Heart left ventricle (tissue), 16 donors: ENCODE measurements around the gene ZDHHC14. TPM values are rescaled to one million over a fixed set of nuclear protein-coding genes. Genes with fewer than 3 reads are reported as not detected.

ENCODE experiments used
- ATAC-seq, 4 donors: fragments of 200-7000 bp; cut with Tn5 transposase; one replicate each; pipeline ENCODE4 v1.9.1; 2020 to 2022; ENCODE audit warnings: moderate library complexity in 4 of 4, mild to moderate bottlenecking in 3 of 4, moderate number of reproducible peaks in 1 of 4
- DNase-seq, 5 donors: peaks; one replicate each; pipeline ENCODE4 v3.0.0-alpha.2; 2020
- H3K27ac ChIP-seq, 12 donors: fragments of 200-600 bp; sonication (generic) in 4 of 12; one replicate each; pipeline versions ENCODE4 v1.5.0 to v1.8.0; 2016 to 2022; ENCODE audit warnings: mild to moderate bottlenecking in 2 of 12
- H3K27me3 ChIP-seq, 9 donors: fragments of 200-600 bp; sonication (generic) in 2 of 9; one replicate each; pipeline versions ENCODE4 v1.5.1 to v1.8.0; 2016 to 2022; ENCODE audit warnings: mild to moderate bottlenecking in 3 of 9
- H3K36me3 ChIP-seq, 9 donors: fragments of 200-600 bp; sonication (generic) in 2 of 9; one replicate each; pipeline versions ENCODE4 v1.5.0 to v1.8.0; 2018 to 2022; ENCODE audit warnings: mild to moderate bottlenecking in 2 of 9
- H3K4me1 ChIP-seq, 12 donors: fragments of 200-600 bp; sonication (generic) in 4 of 12; one replicate each; pipeline versions ENCODE4 v1.5.0 to v1.8.0; 2016 to 2022; ENCODE audit warnings: mild to moderate bottlenecking in 3 of 12
- H3K4me3 ChIP-seq, 12 donors: fragments of 200-600 bp; sonication (generic) in 4 of 12; one replicate each; pipeline versions ENCODE4 v1.5.0 to v1.8.0; 2017 to 2022; ENCODE audit warnings: mild to moderate bottlenecking in 9 of 12, moderate library complexity in 4 of 12
- H3K9me3 ChIP-seq, 12 donors: fragments of 200-600 bp; sonication (generic) in 4 of 12; one replicate each; pipeline versions ENCODE4 v1.5.0 to v1.8.0; 2016 to 2022; ENCODE audit warnings: mild to moderate bottlenecking in 1 of 12
- POLR2A ChIP-seq, 2 donors: fragments of 450-650 bp; IDR thresholded peaks; one replicate each; pipeline ENCODE4 v1.6.1; 2017; ENCODE audit warnings: antibody characterized with exemption in 2 of 2, mild to moderate bottlenecking in 2 of 2, moderate library complexity in 2 of 2
- WGBS, 4 donors: extraction: QIAGEN DNeasy Blood & Tissue Kit in 2 of 4; methylation state at CpG; one replicate each; pipeline versions ENCODE4 v1.1.5 to v1.1.7; 2013 to 2018; 5-methylcytosine and 5-hydroxymethylcytosine counted together
- intact Hi-C, 10 donors: fragments of 100-400 bp; cut with DNase I; formaldehyde crosslinking; loops; one replicate each; pipeline versions ENCODE4 v1.11.1 to v1.14.2; 2022
- polyA plus RNA-seq, 2 donors: library from polyadenylated mRNA; stranded (reverse); fragments of 200-250 nt; gene quantifications; one replicate each; pipeline ENCODE4 v1.2.3, GENCODE V29; 2013
- total RNA-seq, 9 donors: library from RNA; depleted of rRNA in 2 of 9; stranded (reverse); fragments of >200 nt in 2 of 9; fragmentation: NEBNext Ultra II Directional in 3 of 9; extraction: Animal tissue kit (Norgen Biotek cat#: 25700) in 3 of 9; gene quantifications; one replicate each; pipeline versions ENCODE4 v1.1.0 to v1.2.4, GENCODE V29; 2016 to 2023
- TF ChIP-seq, protein P1 (sequence below), 12 donors: fragments of 200-600 bp; sonication (generic) in 4 of 12; IDR thresholded peaks; one replicate each; pipeline versions ENCODE4 v1.5.0 to v1.8.0; 2018 to 2022; ENCODE audit warnings: antibody characterized with exemption in 12 of 12, mild to moderate bottlenecking in 5 of 12
- donor health status: ischemic (EF 13 %, LVEDD 7.1; RV severe dilation, severe dysfunction).
- donor health status: healthy with polysubstance abuse.
- donor health status: DM: no; HTN: yes; CAD: no.
- donor health status: DM: no; HTN: no; CAD: no.
- donor health status: ischemic (EF 25% LVEDD 6.9; RV normal size, moderate dysfunction).
- donor health status: ischemic (EF 25% LVEDD 5.7; RV mildly dilated, moderate dysfunction).
- donor health status: healthy.
- donor health status: DM: yes; HTN: yes; CAD: no.
- donor health status: ischemic (EF 35%, LVEDD 5.7; RV mildly dilated, moderate dysfunction).
- donor health status: nonischemic (EF 11% LVEDD 7.7; RV severe dilation, severe dysfunction).
- donor health status: DM: yes; HTN: yes; CAD: no.
- donor health status: PGD.
- donor health status: ischemic (EF 29% LVEDD 5.4; RV normal size, mild dysfunction).
- donor health status: nonischemic (EF 23%, LVEDD 6.1; RV moderate dilation, normal function).

ZDHHC14 gene
- total and polyA plus RNA-seq, 11 donors, result 7.0 to 25.8 (median 15.4) TPM

DNA sequence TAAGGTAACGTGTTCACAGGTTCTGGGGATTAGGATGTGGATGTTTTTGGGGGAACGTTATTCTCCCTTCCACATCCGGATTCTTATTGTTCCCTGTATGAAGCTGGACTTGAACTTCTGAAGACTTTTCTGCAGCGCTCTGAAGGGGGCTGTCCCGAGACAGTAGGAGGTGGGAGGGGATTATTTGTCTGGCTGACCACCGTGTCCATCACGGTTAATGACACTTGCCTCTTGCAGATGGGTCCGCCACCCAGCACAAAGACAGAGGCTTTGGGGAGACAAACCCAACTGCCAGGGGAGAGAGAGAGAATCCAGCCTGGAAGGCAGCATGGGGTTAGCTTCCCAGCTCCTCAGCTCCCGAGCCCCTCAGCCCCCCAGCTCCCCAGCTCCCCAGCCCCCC lies 16.7 kb downstream of the ZDHHC14 start:
- no peak for ATAC-seq
- peaks cover 0 to 6% (median 0%) of the 10 kb centered on the region in 9 donors for H3K36me3 ChIP-seq
- TF ChIP-seq, protein P1, sequence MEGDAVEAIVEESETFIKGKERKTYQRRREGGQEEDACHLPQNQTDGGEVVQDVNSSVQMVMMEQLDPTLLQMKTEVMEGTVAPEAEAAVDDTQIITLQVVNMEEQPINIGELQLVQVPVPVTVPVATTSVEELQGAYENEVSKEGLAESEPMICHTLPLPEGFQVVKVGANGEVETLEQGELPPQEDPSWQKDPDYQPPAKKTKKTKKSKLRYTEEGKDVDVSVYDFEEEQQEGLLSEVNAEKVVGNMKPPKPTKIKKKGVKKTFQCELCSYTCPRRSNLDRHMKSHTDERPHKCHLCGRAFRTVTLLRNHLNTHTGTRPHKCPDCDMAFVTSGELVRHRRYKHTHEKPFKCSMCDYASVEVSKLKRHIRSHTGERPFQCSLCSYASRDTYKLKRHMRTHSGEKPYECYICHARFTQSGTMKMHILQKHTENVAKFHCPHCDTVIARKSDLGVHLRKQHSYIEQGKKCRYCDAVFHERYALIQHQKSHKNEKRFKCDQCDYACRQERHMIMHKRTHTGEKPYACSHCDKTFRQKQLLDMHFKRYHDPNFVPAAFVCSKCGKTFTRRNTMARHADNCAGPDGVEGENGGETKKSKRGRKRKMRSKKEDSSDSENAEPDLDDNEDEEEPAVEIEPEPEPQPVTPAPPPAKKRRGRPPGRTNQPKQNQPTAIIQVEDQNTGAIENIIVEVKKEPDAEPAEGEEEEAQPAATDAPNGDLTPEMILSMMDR (IDR thresholded peaks at IDR 0.05), result no peak
- no peak for TF ChIP-seq POLR2A (IDR thresholded peaks at IDR 0.05)

GRCh38 chr6:157398151-157398550 lies 17.2 kb downstream of the ZDHHC14 start:
- TF ChIP-seq, protein P1 (IDR thresholded peaks at IDR 0.05), result no peak
- TF ChIP-seq POLR2A (IDR thresholded peaks at IDR 0.05), result no peak
- H3K27me3 ChIP-seq, result no peaks in the 10 kb centered on the region
- no peak overlapping the region for H3K4me3 ChIP-seq
- intact Hi-C loops, result no loop called here
- no peaks in the 10 kb centered on the region for H3K9me3 ChIP-seq
- ATAC-seq (no peak), DNase-seq (no peak)
- no peak overlapping the region for H3K27ac ChIP-seq
- 44 to 71% (median 48%) methylated on average over 1 to 2 of the region's 2 CpGs; no CpG with 5 or more reads in 1 of the 4 donors for WGBS, 4 donors
- H3K36me3 ChIP-seq, result peaks cover 0 to 6% (median 0%) of the 10 kb centered on the region in 9 donors
- H3K4me1 ChIP-seq, result peaks cover 0 to 26% (median 13%) of the 10 kb centered on the region in 12 donors

More for the DNA sequence above, 16.7 kb downstream of the ZDHHC14 start:
- intact Hi-C loops, result no loop called here
- DNase-seq, result no peak
- H3K4me3 ChIP-seq, result no peak overlapping the region
- WGBS, 4 donors, result 92 to 98% (median 94%) methylated on average over 9 of the region's 9 CpGs
- H3K9me3 ChIP-seq, result no peaks in the 10 kb centered on the region
- H3K27me3 ChIP-seq, result no peaks in the 10 kb centered on the region
- H3K4me1 ChIP-seq, result peaks cover 0 to 30% (median 16%) of the 10 kb centered on the region in 12 donors
- no peak overlapping the region for H3K27ac ChIP-seq

- 83 to 84% (median 84%) methylated on average over 7 of the region's 7 CpGs for WGBS, 4 donors
Measured at GRCh38 chr6:157400676-157401075, 19.7 kb downstream of the ZDHHC14 start.

GRCh38 chr6:157401734-157402338 lies 20.8 kb downstream of the ZDHHC14 start:
- 95 to 99% (median 97%) methylated on average over 6 of the region's 6 CpGs for WGBS, 4 donors
- H3K4me1 ChIP-seq, result peaks cover 0 to 13% (median 4%) of the 10 kb centered on the region in 12 donors
- H3K4me3 ChIP-seq, result no peak overlapping the region
- DNase-seq (no peak), ATAC-seq (no peak)
- H3K27ac ChIP-seq, result no peak overlapping the region
- intact Hi-C loops, result loop anchor here in 1 of 10 donors (2.0 kb wide), 1 partner anchor 17 kb away; no protein-coding TSS in a partner anchor
- no peaks in the 10 kb centered on the region for H3K9me3 ChIP-seq
- peaks cover 0 to 6% (median 0%) of the 10 kb centered on the region in 9 donors for H3K36me3 ChIP-seq
- TF ChIP-seq POLR2A (IDR thresholded peaks at IDR 0.05), result no peak
- TF ChIP-seq, protein P1 (IDR thresholded peaks at IDR 0.05), result no peak
- no peaks in the 10 kb centered on the region for H3K27me3 ChIP-seq

More at GRCh38 chr6:157400676-157401075, 19.7 kb downstream of the ZDHHC14 start:
- Histone ChIP-seq H3K9me3 (no peaks in the 10 kb centered on the region), H3K36me3 (peaks cover 0 to 6% (median 0%) of the 10 kb centered on the region in 9 donors), H3K4me1 (peaks cover 0 to 16% (median 6%) of the 10 kb centered on the region in 12 donors), H3K27ac (no peak overlapping the region), H3K4me3 (no peak overlapping the region), H3K27me3 (no peaks in the 10 kb centered on the region)
- no peak for TF ChIP-seq POLR2A (IDR thresholded peaks at IDR 0.05)
- TF ChIP-seq, protein P1 (IDR thresholded peaks at IDR 0.05), result no peak
- DNase-seq (no peak), ATAC-seq (no peak)
- intact Hi-C loops, result no loop called here
